HG02981 (cell line): ENCODE measurements around the gene EXOC3L2.

Experiments used
- ATAC-seq: cut with Tn5 transposase; IDR thresholded peaks from one replicate; pipeline ENCODE4 v1.9.1; 2021; ENCODE audit warnings: mild to moderate bottlenecking, moderate library complexity; ENCODE audit not compliant: unreplicated experiment

The EXOC3L2 gene

GRCh38 chr19:45222724-45223123, 22.5 kb downstream of the EXOC3L2 start:
- ATAC-seq, result no peak

DNA sequence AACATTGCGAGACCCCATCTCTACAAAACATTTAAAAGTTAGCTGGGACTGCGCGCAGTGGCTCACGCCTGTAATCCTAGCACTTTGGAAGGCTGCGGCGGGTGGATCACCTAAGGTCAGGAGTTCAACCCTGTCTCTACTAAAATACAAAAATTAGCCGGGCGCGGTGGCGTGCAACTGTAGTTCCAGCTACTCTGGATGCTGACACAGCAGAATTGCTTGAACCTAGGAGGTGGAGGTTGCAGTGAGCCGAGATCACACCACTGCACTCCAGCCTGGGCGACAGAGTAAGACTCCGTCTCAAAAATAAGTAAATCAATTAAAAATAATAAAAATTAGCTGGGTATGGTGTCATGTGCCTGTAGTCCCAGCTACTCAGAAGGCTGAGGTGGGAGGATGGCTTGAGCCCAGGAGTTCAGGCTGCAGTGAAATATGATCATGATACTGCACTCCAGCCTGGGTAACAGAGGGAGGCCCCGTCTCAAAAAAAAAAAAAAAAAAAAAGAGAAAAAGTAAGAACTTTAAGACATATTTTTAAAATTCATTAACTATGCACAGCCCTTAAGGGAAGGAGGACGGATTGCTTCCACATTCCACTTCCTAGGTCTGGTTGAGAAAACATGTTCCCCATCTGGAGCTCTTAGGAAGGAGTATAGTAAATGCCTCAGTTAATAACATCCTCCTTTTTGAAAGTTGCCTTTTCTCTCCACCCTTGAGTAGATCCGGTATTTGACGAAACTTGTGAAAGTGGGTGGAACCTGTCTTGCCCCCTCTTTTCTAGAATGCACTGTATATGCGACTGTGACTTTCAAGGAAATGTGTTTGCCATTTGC, 26.1 kb downstream of the EXOC3L2 start:
- no peak for ATAC-seq

DNA sequence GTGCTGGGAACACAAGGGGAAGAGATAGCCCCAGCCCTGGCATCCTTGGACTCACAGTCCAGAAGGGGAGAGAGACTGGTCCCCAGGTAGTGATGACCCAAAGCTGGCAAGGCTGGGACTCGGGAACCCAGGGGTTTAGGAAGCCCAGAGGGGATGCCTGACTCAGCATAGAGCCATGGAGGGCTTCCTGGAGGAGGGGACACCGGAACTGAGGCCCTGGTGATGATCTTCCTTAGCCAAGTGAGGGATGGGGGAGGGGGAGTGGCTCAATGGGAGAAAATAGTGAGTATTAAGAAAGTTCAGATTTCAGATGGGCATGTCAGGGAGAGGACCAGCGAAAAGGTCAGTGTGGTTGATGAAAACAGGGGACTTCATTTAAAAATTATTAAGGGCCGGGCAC, 26.8 kb downstream of the EXOC3L2 start:
- no peak for ATAC-seq

GRCh38 chr19:45217957-45218334, 27.3 kb downstream of the EXOC3L2 start:
- no peak for ATAC-seq

GRCh38 chr19:45217193-45217956, 27.8 kb downstream of the EXOC3L2 start:
- no peak for ATAC-seq

GRCh38 chr19:45216667-45217066, 28.5 kb downstream of the EXOC3L2 start:
- no peak for ATAC-seq

GRCh38 chr19:45215391-45216191, 29.6 kb downstream of the EXOC3L2 start:
- ATAC-seq, result no peak

- no peak for ATAC-seq
Measured at GRCh38 chr19:45213031-45213430, 32.2 kb downstream of the EXOC3L2 start.

DNA sequence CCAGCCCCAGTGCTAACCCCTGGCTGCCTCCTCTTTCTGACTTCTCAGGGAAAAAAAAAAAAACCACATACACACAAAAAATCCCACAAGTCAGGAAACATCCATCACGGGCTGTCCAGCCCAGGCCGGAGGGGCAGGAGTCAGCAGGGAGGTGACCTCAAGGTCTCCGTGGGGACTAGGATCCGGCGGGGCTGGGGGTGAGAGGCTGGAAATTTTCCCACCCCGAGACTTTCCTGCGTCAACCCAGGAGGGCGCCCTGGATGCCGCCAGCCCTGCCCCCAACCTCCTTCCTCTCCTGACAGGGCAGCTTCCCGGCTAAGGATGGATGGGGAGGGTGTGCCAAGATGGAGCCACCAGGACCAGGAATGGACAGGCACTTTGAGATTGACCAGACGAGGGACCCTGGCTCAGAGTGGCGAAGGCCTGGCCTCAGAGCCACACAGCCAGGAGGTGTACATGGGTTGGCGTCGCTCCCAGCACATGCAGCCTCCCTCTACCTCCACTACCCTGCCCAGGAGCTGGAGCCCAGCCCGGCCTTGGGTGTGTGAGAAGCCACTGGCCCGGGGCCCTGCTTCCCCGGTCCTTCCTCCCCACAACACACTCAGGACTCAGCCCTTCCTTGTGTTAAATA, 33.3 kb downstream of the EXOC3L2 start:
- no peak for ATAC-seq

DNA sequence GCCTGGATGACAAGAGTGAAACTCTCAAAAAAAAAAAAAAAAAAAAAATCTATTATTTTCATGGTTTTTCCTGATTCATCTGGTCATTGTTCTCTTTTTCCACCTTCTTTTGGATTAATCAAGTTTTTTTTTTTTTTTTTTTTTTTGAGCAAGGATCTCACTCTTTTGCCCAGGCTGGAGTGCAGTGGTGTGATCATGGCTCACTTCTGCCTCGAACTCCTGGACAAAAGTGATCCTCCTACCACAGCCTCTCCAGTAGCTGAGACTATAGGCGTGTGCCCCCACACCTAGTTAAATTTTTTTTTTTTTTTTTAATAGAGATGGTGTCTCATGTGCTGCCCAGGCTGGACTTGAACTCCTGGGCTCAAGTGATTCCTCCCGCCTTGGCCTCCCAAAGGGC, 38.9 kb downstream of the EXOC3L2 start:
- ATAC-seq, result no peak

DNA sequence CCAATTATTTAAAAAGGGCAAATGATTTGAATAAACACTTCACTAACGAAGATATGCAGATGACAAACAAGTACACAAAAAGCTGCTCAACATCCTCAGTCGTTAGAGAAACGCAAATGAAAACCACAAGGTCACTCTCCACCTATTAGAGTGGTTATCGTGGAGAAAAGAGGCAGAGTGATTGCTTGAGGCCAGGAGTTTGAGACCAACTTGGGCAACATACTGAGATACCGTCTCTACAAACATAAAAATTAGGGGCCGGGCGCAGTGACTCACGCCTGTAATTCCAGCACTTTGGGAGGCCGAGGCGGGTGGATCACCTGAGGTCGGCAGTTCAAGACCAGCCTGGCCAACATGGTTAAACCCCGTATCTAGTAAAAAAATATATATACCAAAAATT, 39.4 kb downstream of the EXOC3L2 start:
- no peak for ATAC-seq

DNA sequence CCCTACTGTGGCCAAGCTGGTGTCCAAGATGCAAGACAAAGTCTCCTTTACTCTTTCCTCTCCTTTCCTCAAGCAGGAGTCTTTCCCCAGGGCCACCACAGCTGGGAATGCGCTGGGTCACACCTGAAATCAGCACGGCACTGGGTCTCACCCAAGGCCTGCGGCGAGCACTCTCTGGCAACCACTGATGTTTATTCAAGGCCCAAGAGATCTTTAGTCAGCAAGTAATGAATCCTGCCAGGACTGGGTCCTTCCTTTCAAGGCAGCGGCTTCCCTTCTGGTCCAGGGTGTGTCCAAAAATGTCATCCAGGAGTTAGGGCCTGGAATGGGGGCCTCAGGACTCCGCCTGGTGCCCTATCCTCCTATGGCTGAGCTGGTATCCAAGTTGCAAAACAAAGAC, 42.6 kb downstream of the EXOC3L2 start:
- no peak for ATAC-seq

DNA sequence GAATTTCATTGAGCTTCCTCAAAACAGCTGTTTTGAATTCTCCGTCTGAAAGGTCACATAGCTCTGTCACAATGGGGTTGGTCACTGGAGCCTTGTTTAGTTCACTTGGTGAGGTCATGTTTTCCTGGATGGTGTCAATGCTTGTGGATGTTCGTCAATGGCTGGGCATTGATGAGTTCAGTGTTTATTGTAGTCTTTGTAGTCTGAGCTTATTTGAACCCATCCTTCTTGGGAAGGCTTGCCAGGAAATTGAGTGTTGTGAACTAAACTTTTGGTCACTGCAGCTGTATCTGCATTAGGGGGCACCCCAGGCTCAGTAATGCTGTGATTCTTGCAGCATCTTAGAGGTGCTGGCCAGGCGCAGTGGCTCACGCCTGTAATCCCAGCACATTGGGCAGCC, 44.6 kb downstream of the EXOC3L2 start:
- ATAC-seq, result no peak

DNA sequence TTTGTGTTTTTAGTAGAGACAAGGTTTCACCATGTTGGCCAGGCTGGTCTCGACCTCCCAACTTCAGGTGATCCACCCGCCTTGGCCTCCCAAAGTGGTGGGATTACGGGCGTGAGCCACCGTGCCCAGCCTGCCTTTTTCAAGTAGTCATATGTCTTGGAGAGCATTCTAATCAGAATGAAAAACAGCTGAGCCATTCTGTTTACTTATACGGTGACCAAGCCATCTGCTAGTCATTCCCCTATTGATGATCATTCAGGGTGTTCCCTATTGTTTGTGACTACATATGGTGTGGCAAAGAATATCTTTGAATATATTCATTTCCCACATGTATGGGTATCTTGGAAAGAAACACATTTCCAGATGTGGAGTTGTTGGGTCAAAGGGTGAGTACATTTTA, 49.4 kb downstream of the EXOC3L2 start:
- ATAC-seq, result no peak

GRCh38 chr19:45191375-45191774, 53.8 kb downstream of the EXOC3L2 start:
- no peak for ATAC-seq

GRCh38 chr19:45189971-45190370, 55.2 kb downstream of the EXOC3L2 start:
- no peak for ATAC-seq

DNA sequence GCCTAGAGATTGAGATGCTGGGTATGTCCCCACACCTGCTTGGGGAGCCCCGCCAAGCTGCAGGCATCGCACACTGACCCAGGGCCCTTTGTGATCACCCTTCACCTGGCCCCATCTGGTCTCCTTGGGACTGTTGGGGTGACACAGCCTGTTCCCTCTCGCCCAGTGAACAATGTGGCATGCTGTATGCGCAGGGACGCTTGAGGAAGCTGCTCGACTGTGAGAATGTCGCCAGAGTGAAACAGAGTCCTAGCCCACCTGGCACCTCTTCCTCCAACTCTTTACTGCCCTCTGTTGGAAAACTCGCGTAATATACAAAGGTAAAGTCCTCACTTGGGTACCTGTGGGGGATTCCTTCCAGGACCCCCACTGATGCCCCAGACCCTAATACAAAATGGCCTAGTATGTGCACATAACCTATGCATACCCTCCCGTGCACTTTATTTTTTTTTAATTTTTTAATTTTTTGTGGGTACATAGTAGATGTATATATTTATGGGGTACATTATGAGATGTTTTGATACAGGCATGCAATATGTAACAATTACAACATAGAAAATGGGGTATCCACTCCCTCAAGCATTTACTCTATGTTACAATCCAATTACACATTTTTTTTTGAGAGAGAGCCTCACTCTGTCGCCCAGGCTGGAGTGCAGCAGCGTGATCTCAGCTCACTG, 57.6 kb downstream of the EXOC3L2 start:
- no peak for ATAC-seq

DNA sequence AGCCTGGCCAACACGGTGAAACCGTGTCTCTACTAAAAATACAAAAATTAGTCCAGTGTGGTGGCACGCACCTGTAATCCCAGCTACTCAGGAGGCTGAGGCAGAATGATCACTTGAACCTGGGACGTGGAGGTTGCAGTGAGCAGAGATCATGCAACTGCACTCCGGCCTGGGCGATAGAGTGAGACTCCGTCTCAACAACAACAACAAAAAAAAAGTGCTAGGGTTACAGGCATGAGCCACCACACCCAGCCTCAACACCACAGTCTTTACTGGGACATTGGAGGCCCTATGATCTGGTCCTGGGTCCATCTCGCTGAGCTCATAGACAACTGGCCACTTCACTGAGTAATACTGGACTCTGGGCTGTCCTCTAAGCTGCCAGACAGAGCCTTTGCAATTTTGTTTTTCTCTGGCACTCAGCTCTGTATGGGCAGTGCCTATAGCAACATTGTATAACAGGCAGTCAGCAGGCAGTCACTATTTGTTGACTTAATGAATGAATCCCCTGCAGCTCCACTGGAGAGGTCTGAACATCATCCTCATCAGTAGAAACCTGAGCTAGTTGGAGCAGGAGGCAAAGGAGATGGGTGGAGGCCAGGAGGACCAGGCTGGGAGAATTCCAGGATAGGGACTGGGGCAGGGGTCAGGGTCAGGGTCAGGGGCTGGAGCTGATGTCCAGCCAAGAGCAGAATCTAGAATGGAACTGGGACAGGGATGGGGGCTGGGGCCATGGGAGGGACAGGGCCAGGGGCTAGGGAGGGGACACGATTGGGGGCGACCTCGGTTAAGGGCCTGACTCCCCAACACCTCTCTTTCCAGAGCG, 58.5 kb downstream of the EXOC3L2 start:
- ATAC-seq, result no peak

GRCh38 chr19:45184115-45184514, 61.1 kb downstream of the EXOC3L2 start:
- no peak for ATAC-seq

DNA sequence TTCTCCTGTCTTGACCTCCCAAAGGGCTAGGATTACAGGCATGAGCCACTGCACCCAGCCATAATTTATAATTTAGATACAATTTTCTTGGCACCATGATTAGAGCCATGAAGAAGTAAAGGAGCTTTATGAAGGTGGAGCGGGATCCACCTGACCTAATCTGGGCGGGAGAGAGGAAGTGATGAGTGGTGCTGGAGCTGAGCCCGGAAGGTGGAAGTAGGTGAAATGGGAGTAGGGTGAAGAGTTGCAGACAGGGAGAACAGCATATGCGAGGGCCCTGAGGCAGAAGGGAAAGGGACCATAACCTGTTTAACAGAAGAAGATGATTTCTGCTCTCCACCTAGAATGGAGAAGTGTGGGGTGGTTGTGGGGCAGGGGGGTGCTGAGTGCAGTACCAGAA, 62.4 kb downstream of the EXOC3L2 start:
- ATAC-seq, result no peak
